HG03432 (cell line): ENCODE measurements around the gene HCN3.
"Not testable (repeated sequence)": the region's sequence is repeated elsewhere in the genome, so short reads cannot be mapped to it uniquely, and the experiment has no call there.

Experiments
- ATAC-seq: cut with Tn5 transposase; IDR thresholded peaks from one replicate; pipeline ENCODE4 v1.9.1; 2021; ENCODE audit warnings: mild to moderate bottlenecking, moderate library complexity; ENCODE audit not compliant: unreplicated experiment

Gene HCN3

DNA sequence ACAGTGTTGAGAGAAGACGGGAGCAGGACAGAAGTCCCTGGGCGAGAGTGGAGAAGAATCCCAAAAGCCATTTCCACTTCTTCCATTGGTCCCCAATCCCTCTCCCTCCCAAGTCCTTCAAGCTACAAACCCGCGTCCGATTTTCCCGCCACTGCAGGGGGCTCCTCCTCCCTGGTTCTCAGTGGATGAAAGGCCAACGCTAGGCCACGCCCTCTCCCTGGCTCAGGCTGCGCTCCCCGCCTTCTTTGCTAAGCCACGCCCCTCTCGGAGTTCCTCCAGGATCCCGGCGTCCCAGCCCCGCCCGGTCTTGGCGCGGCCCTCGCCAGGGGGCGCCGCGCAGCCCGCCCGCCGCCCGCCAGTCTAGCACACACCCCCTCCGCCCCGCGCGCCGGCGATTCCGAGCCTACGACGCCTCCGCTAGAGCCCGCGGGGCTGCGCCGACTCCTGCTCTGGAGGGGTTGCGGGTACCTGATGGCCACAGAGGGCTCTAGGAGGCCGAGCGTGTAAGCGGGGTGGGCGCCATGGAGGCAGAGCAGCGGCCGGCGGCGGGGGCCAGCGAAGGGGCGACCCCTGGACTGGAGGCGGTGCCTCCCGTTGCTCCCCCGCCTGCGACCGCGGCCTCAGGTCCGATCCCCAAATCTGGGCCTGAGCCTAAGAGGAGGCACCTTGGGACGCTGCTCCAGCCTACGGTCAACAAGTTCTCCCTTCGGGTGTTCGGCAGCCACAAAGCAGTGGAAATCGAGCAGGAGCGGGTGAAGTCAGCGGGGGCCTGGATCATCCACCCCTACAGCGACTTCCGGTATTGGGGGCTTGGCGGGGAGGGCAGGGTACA lies at the start of gene HCN3:
Gene HCN3 (plus strand): TSS at position 394 of the 832 bp plus-strand sequence. CDS start 128 bp downstream, at position 522.
- ATAC-seq: peak; percentile 66

GRCh38 chr1:155228096-155228427 lies 49.2 kb upstream of the HCN3 start:
- ATAC-seq: no peak

DNA sequence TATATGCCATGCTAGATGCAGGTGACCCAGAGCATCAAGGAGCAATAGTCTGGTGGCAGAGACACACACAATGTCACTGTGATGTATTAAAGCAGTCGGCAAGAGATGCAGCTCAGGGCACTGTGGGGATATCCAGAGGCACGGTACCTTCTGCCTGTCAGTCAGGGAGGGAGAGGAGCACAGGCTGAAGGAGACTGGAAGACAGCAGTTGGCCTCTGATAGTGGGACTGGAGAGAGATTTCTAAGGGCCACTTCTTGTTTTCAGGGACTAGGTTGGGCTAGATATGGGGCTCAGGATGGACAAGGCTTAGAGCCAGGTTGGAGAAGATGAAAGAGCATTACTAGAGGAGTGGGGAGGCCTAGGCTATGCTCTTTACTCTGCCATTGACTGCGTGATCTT lies 46.0 kb upstream of the HCN3 start:
- ATAC-seq: not testable (repeated sequence)

GRCh38 chr1:155232001-155232978 lies 45.0 kb upstream of the HCN3 start:
- not testable (repeated sequence) for ATAC-seq

- not testable (repeated sequence) for ATAC-seq
Measured at GRCh38 chr1:155233502-155233901, 43.8 kb upstream of the HCN3 start.

DNA sequence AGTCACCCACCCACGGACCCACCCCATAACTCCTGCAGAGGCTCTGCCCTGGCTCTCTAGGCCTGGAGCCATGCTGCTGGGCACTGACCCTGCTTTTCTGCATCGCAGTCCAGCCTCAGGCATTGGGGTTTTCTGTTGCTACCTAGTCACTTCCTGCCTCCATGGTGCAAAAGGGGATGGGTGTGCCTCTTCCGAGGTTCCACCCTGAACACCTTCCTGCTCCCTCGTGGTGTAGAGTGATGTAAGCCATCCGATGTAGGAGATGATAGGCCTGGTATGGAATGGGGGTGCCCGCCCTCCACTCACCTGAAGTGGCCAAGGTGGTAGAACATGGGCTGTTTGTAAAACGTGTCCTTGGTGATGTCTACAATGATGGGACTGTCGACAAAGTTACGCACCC lies 41.9 kb upstream of the HCN3 start:
- not testable (repeated sequence) for ATAC-seq

DNA sequence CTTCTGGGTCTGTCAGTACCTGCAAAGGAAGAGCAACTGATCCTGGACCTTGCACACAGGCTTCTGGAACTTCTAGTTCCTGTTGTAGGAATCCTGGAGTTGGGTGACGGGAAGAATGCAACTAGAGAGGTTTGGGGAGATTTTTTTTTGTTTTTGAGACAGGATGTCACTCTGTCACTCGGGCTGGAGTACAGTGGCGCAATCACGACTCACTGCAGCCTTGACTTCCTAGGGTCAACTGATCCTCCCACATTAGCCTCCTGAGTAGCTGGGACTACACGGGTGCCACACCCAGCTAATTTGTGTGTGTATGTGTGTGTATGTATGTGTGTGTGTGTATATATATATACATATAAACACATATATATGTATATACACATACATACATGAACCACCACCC lies 40.8 kb upstream of the HCN3 start:
- ATAC-seq: no peak

DNA sequence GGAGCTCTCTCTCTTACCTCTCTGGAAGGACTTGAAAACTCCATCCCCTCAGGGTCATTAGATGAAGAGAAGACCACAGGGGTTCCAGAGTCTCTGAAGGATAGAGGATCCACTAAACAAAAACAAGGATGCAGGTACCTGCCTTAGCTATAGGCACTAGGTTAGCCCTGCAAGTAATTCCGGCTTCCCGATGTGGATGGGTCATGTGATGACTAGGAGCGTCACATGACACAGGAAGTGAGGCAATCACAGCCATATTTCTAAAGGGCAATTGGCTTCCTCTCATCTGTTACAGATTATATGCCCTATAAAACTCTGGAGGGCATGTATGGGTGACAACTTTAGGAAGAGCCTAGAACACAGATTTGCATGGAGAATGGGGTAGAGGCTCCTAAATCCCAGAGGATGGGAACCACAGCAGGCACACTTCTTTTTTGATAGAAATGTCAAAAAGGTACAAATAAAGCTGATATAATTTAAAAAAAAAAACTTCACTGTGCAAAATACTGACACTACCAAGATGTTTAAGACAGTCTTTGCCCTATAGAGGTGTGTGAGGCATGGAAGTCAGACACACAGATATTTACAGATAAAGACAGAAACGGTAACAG lies 36.1 kb upstream of the HCN3 start:
- ATAC-seq: peak; percentile 33

DNA sequence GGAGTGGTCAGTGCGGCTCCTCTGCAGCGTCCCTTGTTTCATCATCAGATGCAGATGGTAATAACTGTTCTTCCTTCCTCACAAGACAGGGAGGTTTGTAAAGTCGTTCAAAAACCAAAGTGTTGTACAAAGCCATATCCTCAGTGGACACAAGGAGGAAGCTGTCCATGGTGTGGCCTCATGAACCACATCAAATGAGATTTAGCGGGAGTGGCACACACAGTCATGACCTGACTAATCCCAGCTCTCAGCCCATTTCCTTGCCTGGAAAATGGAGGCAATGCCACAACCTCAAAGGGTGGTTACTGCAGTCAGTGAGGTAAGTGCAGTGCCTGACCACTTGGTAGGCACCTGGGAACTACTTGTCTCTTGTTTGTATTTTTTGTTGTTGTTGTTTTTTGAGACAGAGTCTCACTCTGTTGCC lies 35.4 kb upstream of the HCN3 start:
- no peak for ATAC-seq

GRCh38 chr1:155242805-155243358 lies 34.4 kb upstream of the HCN3 start:
- no peak for ATAC-seq

DNA sequence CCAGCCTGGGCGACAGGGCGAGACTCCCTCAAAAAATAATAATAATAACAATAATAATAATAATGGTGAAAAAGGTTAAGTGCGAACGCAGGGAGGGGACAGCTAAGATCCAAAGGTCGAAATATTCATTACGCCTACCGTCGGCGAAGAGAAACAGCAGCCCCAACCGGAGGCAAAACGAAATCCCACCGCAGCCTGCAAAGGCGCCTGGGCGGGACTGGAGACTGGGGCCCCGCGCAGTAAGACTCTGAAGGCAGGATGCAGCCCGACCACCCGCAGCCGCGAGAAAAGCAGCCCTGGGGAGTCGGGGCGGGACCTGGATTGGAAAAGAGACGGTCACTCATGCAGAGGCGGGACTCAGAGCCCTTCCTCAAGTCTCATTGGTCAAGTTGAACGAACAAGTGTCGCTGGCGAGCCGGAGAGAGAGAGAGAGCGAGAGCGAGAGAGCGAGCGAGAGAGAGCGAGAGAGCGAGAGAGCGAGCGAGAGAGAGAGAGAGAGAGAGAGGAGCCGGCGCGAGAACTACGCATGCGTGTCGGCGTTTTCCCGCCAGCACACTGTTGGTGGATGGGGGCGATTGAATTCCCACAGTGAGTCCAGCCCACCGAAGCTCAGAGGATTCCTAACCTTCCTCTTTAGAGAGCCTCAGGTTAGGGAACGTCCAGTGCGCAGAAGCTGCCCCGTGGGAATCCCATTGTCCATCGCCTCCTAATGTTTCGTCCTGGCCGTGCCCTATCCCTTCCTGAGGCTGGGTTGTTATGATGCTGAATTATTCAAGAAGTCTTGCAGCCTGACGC lies 32.7 kb upstream of the HCN3 start:
- ATAC-seq: peak; percentile 86

DNA sequence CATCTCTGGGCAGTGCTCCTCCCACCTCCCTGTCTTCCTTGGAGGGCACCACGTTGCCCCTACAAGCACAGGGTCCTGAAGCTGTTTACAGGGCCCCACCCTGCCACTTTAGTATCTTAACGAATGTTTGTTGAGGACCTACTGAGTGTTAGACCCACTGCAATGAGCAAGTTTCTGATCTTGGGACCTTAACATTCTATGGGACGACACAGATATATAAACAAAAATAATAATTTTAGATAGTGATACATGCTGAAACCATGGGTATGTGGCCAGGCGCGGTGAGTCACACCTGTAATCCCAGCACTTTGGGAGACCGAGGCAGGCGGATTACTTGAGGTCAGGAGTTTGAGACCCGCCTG lies 32.1 kb upstream of the HCN3 start:
- ATAC-seq: no peak

GRCh38 chr1:155246796-155247195 lies 30.5 kb upstream of the HCN3 start:
- not testable (repeated sequence) for ATAC-seq

DNA sequence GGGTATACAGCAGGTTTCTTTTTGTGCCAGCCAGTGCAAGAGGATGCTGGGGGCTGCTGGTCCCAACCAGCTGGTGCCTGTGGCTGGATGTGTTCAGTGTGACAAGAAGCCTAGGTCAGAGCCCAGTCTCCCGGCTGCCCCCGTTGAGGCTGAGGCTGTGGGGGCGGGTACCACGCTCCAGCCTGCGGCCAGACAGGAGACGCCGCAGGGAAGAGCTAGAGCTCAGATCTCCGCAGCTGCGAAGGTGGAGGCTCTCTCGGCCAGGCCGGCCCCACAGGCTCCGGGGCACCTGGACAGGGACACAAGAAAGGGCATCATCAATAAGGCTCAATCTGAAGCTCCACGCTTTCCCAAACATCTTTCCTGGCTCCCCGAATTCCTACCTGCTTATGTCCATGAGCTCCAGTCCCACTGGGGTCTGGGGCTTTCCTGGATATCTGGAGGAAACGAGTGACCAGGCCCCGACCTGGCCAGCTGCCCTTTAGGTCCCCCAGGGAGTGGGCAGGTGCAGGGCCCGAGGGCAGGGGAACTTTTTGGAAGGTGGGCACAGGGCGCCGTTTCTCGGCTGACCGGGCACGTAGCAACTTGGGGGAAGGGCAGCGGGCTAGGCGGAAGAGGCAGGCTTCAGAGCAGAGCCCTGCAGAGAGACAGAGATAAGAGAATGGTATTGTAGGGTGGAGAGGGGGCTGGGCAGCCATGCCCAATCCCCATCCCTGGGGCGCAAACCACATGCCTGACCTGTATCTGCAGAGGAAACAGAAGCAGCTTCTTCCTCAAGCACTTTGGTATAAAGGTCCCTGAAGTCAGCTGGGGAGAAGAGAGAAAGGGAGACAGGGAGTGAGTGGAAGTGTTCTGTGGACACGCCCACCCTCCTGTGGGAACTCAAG lies 29.4 kb upstream of the HCN3 start:
- no peak for ATAC-seq

DNA sequence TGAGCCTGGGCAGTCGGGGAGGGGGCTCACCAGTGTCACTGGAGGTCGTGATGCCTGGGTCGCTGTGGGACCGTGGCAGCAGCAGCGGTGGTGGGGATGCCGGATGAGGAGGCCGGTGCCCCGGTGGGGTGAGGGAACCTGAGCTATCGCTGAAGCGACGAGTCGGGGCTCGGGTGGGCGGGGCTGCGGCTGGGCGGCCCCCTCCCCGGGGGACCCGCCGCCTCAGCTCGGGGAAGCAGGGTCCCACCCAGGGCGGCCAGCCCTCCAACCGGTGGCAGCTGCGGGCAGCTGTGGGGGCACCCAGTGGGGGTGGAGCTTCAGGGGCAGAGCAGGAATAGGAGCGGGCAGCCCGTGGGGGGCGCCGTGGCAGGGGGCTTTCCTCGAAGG lies 27.0 kb upstream of the HCN3 start:
- ATAC-seq: peak; percentile 26

DNA sequence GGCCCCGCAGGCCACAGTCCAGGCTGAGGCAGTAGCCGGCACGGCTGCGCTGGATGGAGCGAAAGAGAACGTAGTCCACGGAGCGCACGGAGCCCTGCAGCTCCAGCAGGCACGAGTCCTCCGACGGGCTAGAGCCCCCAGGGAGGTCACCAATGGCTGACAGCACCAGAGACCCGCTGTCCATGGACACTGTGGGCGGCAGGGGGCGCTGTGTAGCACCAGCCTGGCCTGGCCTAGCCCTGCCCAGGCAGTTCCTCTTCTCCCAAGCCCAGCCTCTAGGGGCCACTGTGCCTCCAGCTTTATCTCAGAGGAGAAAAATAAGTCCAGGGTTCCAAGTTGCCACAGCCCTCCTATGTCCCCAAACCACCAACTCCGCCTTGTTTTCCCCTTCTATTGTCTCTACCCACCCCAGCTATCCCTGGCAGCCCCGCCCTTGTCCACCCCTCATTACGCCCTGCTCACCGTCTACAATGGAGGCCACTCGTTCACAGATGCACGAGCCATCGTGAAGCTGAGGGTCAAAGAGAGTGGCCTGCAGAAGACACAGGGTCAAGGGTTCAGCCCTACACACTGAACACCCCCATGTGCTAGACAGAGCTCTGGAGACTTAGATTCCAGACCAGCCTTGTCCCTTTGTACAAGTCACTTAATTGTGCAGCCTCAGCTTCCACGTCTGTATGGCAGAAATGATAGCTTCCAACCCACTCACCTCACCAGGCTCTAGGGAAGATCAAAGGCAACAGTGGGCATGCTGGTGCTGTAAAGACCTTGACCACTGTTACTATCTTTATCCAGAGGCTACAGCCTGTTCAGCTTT lies 26.4 kb upstream of the HCN3 start:
- ATAC-seq: peak; percentile 80

- no peak for ATAC-seq
Measured at GRCh38 chr1:155251566-155251965, 25.7 kb upstream of the HCN3 start.

DNA sequence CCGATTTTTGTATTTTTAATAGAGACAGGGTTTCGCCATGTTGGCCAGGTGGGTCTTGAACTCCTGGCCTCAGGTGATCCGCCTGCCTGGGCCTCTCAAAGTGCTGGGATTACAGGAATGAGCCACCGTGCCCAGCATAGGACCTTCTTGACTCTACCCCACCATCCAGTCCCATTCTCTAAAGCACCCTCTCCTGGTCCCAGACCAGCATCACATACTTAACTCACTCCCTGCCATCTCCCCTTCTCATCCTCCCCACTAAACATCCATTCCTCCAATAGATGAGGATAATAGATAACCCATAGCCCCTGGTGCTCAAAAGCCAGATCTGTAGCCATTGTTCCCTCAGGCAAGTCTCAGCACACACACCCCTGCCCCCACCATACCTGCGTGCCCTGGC lies 24.1 kb upstream of the HCN3 start:
- ATAC-seq: no peak
